ENCODE measurements around the gene ZC3H7B. TPM values are rescaled to one million over a fixed set of nuclear protein-coding genes. Genes with fewer than 3 reads are reported as not detected.

The ZC3H7B gene
- total and polyA plus RNA-seq, 12 donors = 31.2 to 133 (median 77.6) TPM

- WGBS, 4 donors = 91 to 97% (median 96%) methylated on average over 16 to 24 of the region's 24 CpGs
- no peak for DNase-seq
- no peaks in the 10 kb centered on the region for H3K9me3 ChIP-seq (replicated peaks in 1 of 3)
- H3K27ac ChIP-seq = no peak overlapping the region
- H3K4me3 ChIP-seq = no peak overlapping the region
- intact Hi-C loops (cut with DNase I) = no loop called here
- H3K36me3 ChIP-seq (replicated peaks in 1 of 2) = peaks cover 0 to 85% of the 10 kb centered on the region in 2 donors
- no peak for TF ChIP-seq CTCF (IDR thresholded peaks at IDR 0.05)
- no peak for TF ChIP-seq POLR2A (IDR thresholded peaks at IDR 0.05)
- H3K4me1 ChIP-seq (replicated peaks in 1 of 2) = peaks cover 0 to 6% of the 10 kb centered on the region in 2 donors
- no peaks in the 10 kb centered on the region for H3K27me3 ChIP-seq
Measured at GRCh38 chr22:41345807-41346335, 44.5 kb downstream of the ZC3H7B start.

- peak overlapping the region in 1 of 5 donors; percentile 10 for H3K27ac ChIP-seq
- H3K9me3 ChIP-seq (replicated peaks in 1 of 3) = no peaks in the 10 kb centered on the region
- intact Hi-C loops (cut with DNase I) = no loop called here
- 81 to 91% (median 86%) methylated on average over 10 to 18 of the region's 18 CpGs for WGBS, 4 donors
- H3K4me3 ChIP-seq = no peak overlapping the region
- no peak for TF ChIP-seq CTCF (IDR thresholded peaks at IDR 0.05)
- TF ChIP-seq POLR2A (IDR thresholded peaks at IDR 0.05) = no peak
- no peak for DNase-seq
- no peaks in the 10 kb centered on the region for H3K27me3 ChIP-seq
- H3K36me3 ChIP-seq (replicated peaks in 1 of 2) = peaks cover 0 to 88% of the 10 kb centered on the region in 2 donors
- peaks cover 0 to 9% of the 10 kb centered on the region in 2 donors for H3K4me1 ChIP-seq (replicated peaks in 1 of 2)
Measured at GRCh38 chr22:41347066-41347859, 45.9 kb downstream of the ZC3H7B start.

- Histone ChIP-seq H3K4me1 (replicated peaks in 1 of 2) (peaks cover 0 to 9% of the 10 kb centered on the region in 2 donors), H3K36me3 (replicated peaks in 1 of 2) (peaks cover 0 to 91% of the 10 kb centered on the region in 2 donors), H3K27ac (peak overlapping the region in 1 of 5 donors; percentile 62), H3K27me3 (no peaks in the 10 kb centered on the region), H3K4me3 (no peak overlapping the region), H3K9me3 (replicated peaks in 1 of 3) (no peaks in the 10 kb centered on the region)
- 90 to 98% (median 94%) methylated on average over 15 to 22 of the region's 22 CpGs for WGBS, 4 donors
- no peak for TF ChIP-seq CTCF (IDR thresholded peaks at IDR 0.05)
- no peak for TF ChIP-seq POLR2A (IDR thresholded peaks at IDR 0.05)
- intact Hi-C loops (cut with DNase I) = no loop called here
- DNase-seq = no peak
Measured at GRCh38 chr22:41348964-41349484, 47.7 kb downstream of the ZC3H7B start.

GRCh38 chr22:41350087-41350486 lies 48.8 kb downstream of the ZC3H7B start:
- WGBS, 4 donors = 74 to 89% (median 80%) methylated on average over 4 of the region's 4 CpGs
- no peak for DNase-seq
- intact Hi-C loops (cut with DNase I) = no loop called here
- H3K4me3 ChIP-seq = no peak overlapping the region
- no peak for TF ChIP-seq POLR2A (IDR thresholded peaks at IDR 0.05)
- TF ChIP-seq CTCF (IDR thresholded peaks at IDR 0.05) = no peak
- peaks cover 0 to 91% of the 10 kb centered on the region in 2 donors for H3K36me3 ChIP-seq (replicated peaks in 1 of 2)
- H3K27ac ChIP-seq = peak overlapping the region in 2 of 5 donors; percentile 34 to 62
- H3K9me3 ChIP-seq (replicated peaks in 1 of 3) = no peaks in the 10 kb centered on the region
- no peaks in the 10 kb centered on the region for H3K27me3 ChIP-seq
- peaks cover 0 to 9% of the 10 kb centered on the region in 2 donors for H3K4me1 ChIP-seq (replicated peaks in 1 of 2)
